SK-N-SH (cell line): ENCODE results near the gene PLXND1. TPM values are rescaled to one million over a fixed set of nuclear protein-coding genes. Genes with fewer than 3 reads are reported as not detected.

Experiments used
- CTCF ChIA-PET: fragments of 300-600, 350-600 bp; formaldehyde crosslinking; extraction: SDS; loops from one replicate; lab custom pipeline; 2021; lab: Yijun Ruan, JAX
- POLR2A ChIA-PET: fragments of 350-600 bp; sonication (Branson Sonifier 250); formaldehyde crosslinking; extraction: SDS; loops from one replicate; lab custom pipeline; 2020; ENCODE audit warnings: antibody characterized with exemption, inconsistent platforms; lab: Yijun Ruan, JAX
- DNase-seq: peaks from one replicate; pipeline ENCODE4 v3.0.0; 2012
- H2AFZ ChIP-seq: fragments of 200-600 bp; sonication (generic); 2 replicates; pipeline ENCODE4 v1.8.1; 2016; ENCODE audit warnings: antibody characterized with exemption, mild to moderate bottlenecking, low read depth
- H3F3A ChIP-seq: fragments of 200-600 bp; sonication (generic); replicated peaks from 2 replicates; pipeline ENCODE3; 2016; ENCODE audit warnings: antibody characterized with exemption, mild to moderate bottlenecking; ENCODE audit not compliant: insufficient read depth
- H3K27ac ChIP-seq, 2 experiments: fragments of 200-500 bp in 1 of 2; fragments of 200-600 bp in 1 of 2; sonication (Bioruptor generic) in 1 of 2; sonication (generic), shearing (Covaris generic) in 1 of 2; 2 replicates each; pipeline versions ENCODE4 v1.5.1 to v1.6.1; 2014 to 2016; ENCODE audit warnings: low read depth in 2 of 2, inconsistent platforms in 1 of 2, low read length in 1 of 2, mild to moderate bottlenecking in 1 of 2, mixed read lengths in 1 of 2
- H3K27me3 ChIP-seq: fragments of 200-600 bp; sonication (generic), shearing (Covaris generic); 2 replicates; pipeline ENCODE4 v1.6.1; 2016; ENCODE audit warnings: mixed run types; ENCODE audit not compliant: insufficient read depth
- H3K36me3 ChIP-seq, 2 experiments: fragments of 200-500 bp in 1 of 2; fragments of 200-600 bp in 1 of 2; sonication (Bioruptor generic) in 1 of 2; sonication (generic) in 1 of 2; replicated peaks in 1 of 2; 2 replicates each; pipeline versions ENCODE3 to v1.5.1; 2014 to 2016; ENCODE audit warnings: low read length in 1 of 2, mild to moderate bottlenecking in 1 of 2; ENCODE audit not compliant: insufficient read depth in 2 of 2, control insufficient read depth in 1 of 2
- H3K4me1 ChIP-seq, 2 experiments: fragments of 200-500 bp in 1 of 2; fragments of 200-600 bp in 1 of 2; sonication (Bioruptor generic) in 1 of 2; sonication (generic), shearing (Covaris generic) in 1 of 2; 2 replicates each; pipeline versions ENCODE4 v1.5.1 to v1.6.1; 2014 to 2016; ENCODE audit warnings: low read depth in 1 of 2, low read length in 1 of 2, mixed run types in 1 of 2; ENCODE audit not compliant: insufficient read depth in 2 of 2, control insufficient read depth in 1 of 2
- H3K4me2 ChIP-seq: fragments of 200-600 bp; sonication (generic), shearing (Covaris generic); 2 replicates; pipeline ENCODE4 v1.6.1; 2017; ENCODE audit warnings: mixed run types
- H3K4me3 ChIP-seq, 2 experiments: fragments of 200-500 bp in 1 of 2; fragments of 200-600 bp in 1 of 2; sonication (Bioruptor generic) in 1 of 2; sonication (generic), shearing (Covaris generic) in 1 of 2; 2 replicates each; pipeline versions ENCODE4 v1.5.1 to v1.8.1; 2014 to 2016; ENCODE audit warnings: low read depth in 2 of 2, inconsistent platforms in 1 of 2, low read length in 1 of 2, mild to moderate bottlenecking in 1 of 2, mixed read lengths in 1 of 2, moderate library complexity in 1 of 2
- H3K79me2 ChIP-seq: fragments of 200-600 bp; sonication (generic); 2 replicates; pipeline ENCODE4 v1.8.1; 2017; ENCODE audit warnings: mild to moderate bottlenecking; ENCODE audit not compliant: insufficient read depth
- H3K9ac ChIP-seq: fragments of 200-600 bp; sonication (generic); 2 replicates; pipeline ENCODE4 v1.6.1; 2017; ENCODE audit warnings: mixed run types
- H3K9me2 ChIP-seq: fragments of 200-600 bp; sonication (generic); 2 replicates; pipeline ENCODE4 v1.6.1; 2017; ENCODE audit warnings: mixed run types
- H3K9me3 ChIP-seq: fragments of 200-600 bp; sonication (generic); 2 replicates; pipeline ENCODE4 v1.6.1; 2017; ENCODE audit warnings: mixed run types, mild to moderate bottlenecking, moderate library complexity
- H4K20me1 ChIP-seq: fragments of 200-600 bp; sonication (generic); 2 replicates; pipeline ENCODE4 v1.6.1; 2017; ENCODE audit warnings: mild to moderate bottlenecking, mixed run types; ENCODE audit not compliant: insufficient read depth
- CHD2 ChIP-seq: fragments of 150-350 bp; IDR thresholded peaks from 2 replicates; pipeline ENCODE4 v1.6.1; 2018; ENCODE audit warnings: low read length; ENCODE audit not compliant: partially characterized antibody
- CTCF ChIP-seq: fragments of 200-600 bp; sonication (generic); IDR thresholded peaks from 2 replicates; pipeline ENCODE4 v1.6.1; 2017; ENCODE audit warnings: antibody characterized with exemption, mild to moderate bottlenecking, moderate library complexity
- ELF1 ChIP-seq: IDR thresholded peaks from 2 replicates; pipeline ENCODE4 v1.4.0; 2012
- EZH2phosphoT487 ChIP-seq: fragments of 200-600 bp; sonication (generic); IDR thresholded peaks from 2 replicates; pipeline ENCODE4 v1.6.1; 2017; ENCODE audit warnings: low read depth, mixed run types, mild to moderate bottlenecking, antibody characterized with exemption, moderate library complexity, borderline replicate concordance
- FOXJ3 ChIP-seq: sonication (generic); formaldehyde crosslinking; IDR thresholded peaks from 2 replicates; pipeline ENCODE4 v1.5.1; 2020; ENCODE audit warnings: mild to moderate bottlenecking, missing genetic modification reagents
- IRF3 ChIP-seq: fragments of 150-350 bp; IDR thresholded peaks from 2 replicates; pipeline ENCODE4 v1.6.1; 2016; ENCODE audit warnings: mild to moderate bottlenecking, low read depth, low read length
- JUND ChIP-seq: IDR thresholded peaks from 2 replicates; pipeline ENCODE4 v1.4.0; 2012
- RAD21 ChIP-seq: IDR thresholded peaks from 2 replicates; pipeline ENCODE4 v1.6.1; 2012; ENCODE audit warnings: mild to moderate bottlenecking, low read length
- RXRA ChIP-seq: IDR thresholded peaks from 2 replicates; pipeline ENCODE4 v1.4.0; 2012; ENCODE audit warnings: low read depth, mild to moderate bottlenecking, borderline replicate concordance
- TAF1 ChIP-seq: IDR thresholded peaks from 2 replicates; pipeline ENCODE4 v1.6.1; 2012; ENCODE audit warnings: low read depth, mild to moderate bottlenecking, low read length, moderate library complexity, borderline replicate concordance
- TEAD4 ChIP-seq: IDR thresholded peaks from 2 replicates; pipeline ENCODE4 v1.4.0; 2012; ENCODE audit warnings: mild to moderate bottlenecking, borderline replicate concordance; ENCODE audit not compliant: insufficient read depth
- WGBS: methylation state at CpG from one replicate; pipeline ENCODE4 v1.1.6; 2017; ENCODE audit warnings: low lambda C conversion rate; 5-methylcytosine and 5-hydroxymethylcytosine counted together
- polyA plus RNA-seq, 3 experiments: library from polyadenylated mRNA; depleted of rRNA; stranded (reverse); fragments of >200 nt; gene quantifications; 2 replicates each; pipeline ENCODE4 v1.2.3, GENCODE V29; 2012

PLXND1 gene
- polyA plus RNA-seq, 1 of the 3 experiments (the other 2 are of a cell fraction): 53.5 TPM

GRCh38 chr3:129618901-129619671, 12.6 kb upstream of the PLXND1 start:
- POLR2A ChIA-PET: interaction anchor here (0.6 kb wide), 1 partner anchor 168 kb away, joined by 3 read pairs; no protein-coding TSS in a partner anchor
- Histone ChIP-seq H3K79me2 (no peaks in the 10 kb centered on the region), H3K9me2 (no peaks in the 10 kb centered on the region), H4K20me1 (no peaks in the 10 kb centered on the region), H3K36me3 (no peaks in the 10 kb centered on the region), H3K27ac (no peak overlapping the region), H3K9me3 (no peaks in the 10 kb centered on the region), H3K4me3 (no peak overlapping the region), H3K9ac (no peak overlapping the region), H3K4me1 (no peaks in the 10 kb centered on the region; a peak in 1 of 4 replicates), H3K27me3 (no peaks in the 10 kb centered on the region), H3K4me2 (no peak overlapping the region), H3F3A (no peaks in the 10 kb centered on the region), H2AFZ (no peak overlapping the region)
- TF ChIP-seq TAF1 (no peak), EZH2phosphoT487 (no peak), IRF3 (no peak), CHD2 (no peak), JUND (no peak), RAD21 (no peak), ELF1 (no peak)
- DNase-seq: no peak
- CTCF ChIA-PET: interaction anchor here (3.3 kb wide), 1 partner anchor 9 kb away, joined by 11 read pairs; no protein-coding TSS in a partner anchor
- WGBS: 83% methylated on average over 10 of the region's 23 CpGs

- Histone ChIP-seq H3K27me3 (no peaks in the 10 kb centered on the region), H3F3A (no peaks in the 10 kb centered on the region), H3K4me3 (no peak overlapping the region), H4K20me1 (no peaks in the 10 kb centered on the region), H3K4me1 (no peaks in the 10 kb centered on the region; a peak in 1 of 4 replicates), H3K9me3 (no peaks in the 10 kb centered on the region), H3K9me2 (no peaks in the 10 kb centered on the region), H3K4me2 (no peak overlapping the region), H3K9ac (no peak overlapping the region), H3K27ac (no peak overlapping the region), H2AFZ (no peak overlapping the region), H3K36me3 (no peaks in the 10 kb centered on the region)
- WGBS: 94% methylated on average over 12 of the region's 15 CpGs
- CTCF ChIA-PET: interaction anchor here (0.8 to 3.3 kb wide), 4 partner anchors 9 to 211 kb away, joined by 3 to 11 read pairs (median 4); no protein-coding TSS in a partner anchor
- DNase-seq: no peak
- POLR2A ChIA-PET: no interaction called here
- TF ChIP-seq FOXJ3 (CRISPR knock-in tag) (no peak), IRF3 (no peak), RXRA (no peak), RAD21 (no peak), TEAD4 (no peak), JUND (no peak), CTCF (no peak)
- TF ChIP-seq, all 33 proteins: peak for 0
- no peaks in the 10 kb centered on the region for H3K79me2 ChIP-seq
Observed at GRCh38 chr3:129618186-129618820, 11.8 kb upstream of the PLXND1 start.
